ENCODE results near the gene SHISAL1. TPM values are rescaled to one million over a fixed set of nuclear protein-coding genes. Genes with fewer than 3 reads are reported as not detected.

SHISAL1 gene
- 0.57 and 1.1 TPM in 2 replicates for total RNA-seq

DNA sequence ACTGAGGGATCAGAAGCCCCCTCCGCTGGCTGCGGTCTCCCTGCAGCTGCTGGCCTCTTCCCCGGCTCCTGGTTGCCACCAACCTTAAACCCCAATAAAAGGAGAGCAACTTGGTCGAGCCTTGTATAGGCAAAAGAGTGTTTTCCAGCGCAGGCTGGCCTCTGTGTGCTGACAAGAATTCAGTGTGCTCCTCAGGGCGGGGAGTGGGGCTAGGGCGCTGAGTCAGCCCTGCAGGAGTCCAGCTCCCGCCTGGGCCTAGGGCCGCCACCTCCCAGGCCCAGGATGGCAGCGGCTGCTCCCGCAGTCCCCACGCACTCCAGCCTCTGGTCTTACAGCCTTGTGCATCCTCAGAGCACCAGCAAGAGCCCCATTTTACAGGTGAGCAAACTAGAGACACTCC is at the start of gene SHISAL1:
SHISAL1 (minus strand) TSS at position 186 of the 400 bp plus-strand sequence. CDS start 12,006 bp downstream, outside the sequence.

Other genes with a start within 250 kb of the SHISAL1 start
- not detected in 2 replicates for gene PARVG, start 132.0 kb downstream of the SHISAL1 start, total RNA-seq
- 30.4 and 31.4 TPM in 2 replicates for gene RTL6, start 185.3 kb upstream of the SHISAL1 start, total RNA-seq